DND-41 (cell line): ENCODE results near the gene ADK.

Experiments used
- ATAC-seq: fragments of 200-7000 bp; cut with Tn5 transposase; 3 replicates; pipeline ENCODE4 v1.9.1; 2021; ENCODE audit warnings: low read depth; ENCODE audit not compliant: insufficient read depth
- DNase-seq: peaks from one replicate; pipeline ENCODE4 v3.0.0-alpha.2; 2020
- H2AFZ ChIP-seq: 2 replicates; pipeline ENCODE4 v1.6.0; 2012; ENCODE audit warnings: low read depth, low read length
- H3K27ac ChIP-seq: 2 replicates; pipeline ENCODE4 v1.5.1; 2012; ENCODE audit warnings: low read length, inconsistent platforms
- H3K27me3 ChIP-seq: fragments of 200-600 bp; sonication (generic); 2 replicates; pipeline ENCODE4 v1.6.0; 2012; ENCODE audit warnings: low read length, mild to moderate bottlenecking, inconsistent platforms; ENCODE audit not compliant: insufficient read depth, poor library complexity
- H3K36me3 ChIP-seq: 2 replicates; pipeline ENCODE4 v1.5.1; 2012; ENCODE audit warnings: low read length, inconsistent platforms; ENCODE audit not compliant: insufficient read depth
- H3K4me1 ChIP-seq: 2 replicates; pipeline ENCODE4 v1.5.1; 2012; ENCODE audit warnings: mild to moderate bottlenecking, low read length; ENCODE audit not compliant: insufficient read depth
- H3K4me2 ChIP-seq: 2 replicates; pipeline ENCODE4 v1.6.0; 2012; ENCODE audit warnings: mild to moderate bottlenecking, moderate library complexity, low read length, inconsistent platforms; ENCODE audit not compliant: insufficient read depth
- H3K4me3 ChIP-seq, 2 experiments: fragments of 200-600 bp in 1 of 2; shearing (Covaris generic) in 1 of 2; 2 replicates each; pipeline ENCODE4 v1.5.1; 2012 to 2016; ENCODE audit warnings: inconsistent platforms in 2 of 2, low read length in 2 of 2, mild to moderate bottlenecking in 2 of 2, low read depth in 1 of 2, moderate library complexity in 1 of 2
- H3K79me2 ChIP-seq: 2 replicates; pipeline ENCODE4 v1.6.0; 2012; ENCODE audit warnings: low read length, inconsistent platforms; ENCODE audit not compliant: insufficient read depth
- H3K9ac ChIP-seq: 2 replicates; pipeline ENCODE4 v1.6.0; 2012; ENCODE audit warnings: low read depth, mild to moderate bottlenecking, inconsistent platforms, low read length, moderate library complexity
- H3K9me3 ChIP-seq: 2 replicates; pipeline ENCODE4 v1.5.1; 2012; ENCODE audit warnings: low read length, moderate library complexity, mild to moderate bottlenecking, inconsistent platforms; ENCODE audit not compliant: insufficient read depth, severe bottlenecking
- H4K20me1 ChIP-seq: 2 replicates; pipeline ENCODE4 v1.6.0; 2012; ENCODE audit warnings: low read length; ENCODE audit not compliant: insufficient read depth
- EZH2 ChIP-seq: IDR thresholded peaks from 3 replicates; pipeline ENCODE4 v1.6.1; 2012; ENCODE audit warnings: borderline replicate concordance, low read depth, mild to moderate bottlenecking, moderate library complexity, low read length, inconsistent platforms; ENCODE audit not compliant: severe bottlenecking
- TF ChIP-seq, protein P1 (sequence below): IDR thresholded peaks from 2 replicates; pipeline ENCODE4 v1.5.1; 2012; ENCODE audit warnings: borderline replicate concordance, low read length, moderate library complexity, mild to moderate bottlenecking; ENCODE audit not compliant: poor library complexity, severe bottlenecking; ENCODE audit errors: extremely low read depth

The ADK gene

DNA sequence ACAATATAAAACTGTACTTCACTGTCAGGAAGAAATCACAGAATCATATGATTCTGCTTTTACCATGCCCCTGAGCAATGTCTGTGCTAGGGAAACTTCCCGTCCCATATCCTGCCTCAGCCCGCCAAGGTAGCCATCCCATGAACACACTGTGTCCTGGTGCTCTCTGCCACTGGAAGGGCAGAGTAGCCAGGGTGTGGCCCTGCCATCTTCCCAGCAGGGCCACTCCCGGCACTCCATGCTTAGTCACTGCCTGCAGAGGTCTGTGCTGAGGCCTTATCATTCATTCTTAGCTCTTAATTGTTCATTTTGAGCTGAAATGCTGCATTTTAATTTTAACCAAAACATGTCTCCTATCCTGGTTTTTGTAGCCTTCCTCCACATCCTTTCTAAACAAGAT is 32.2 kb upstream of the ADK start:
- DNase-seq (no peak), ATAC-seq (no peak)
- Histone ChIP-seq H3K79me2 (no peaks in the 10 kb centered on the region), H3K27me3 (no peaks in the 10 kb centered on the region), H3K4me3 (no peak overlapping the region), H3K4me2 (no peak overlapping the region), H3K36me3 (peaks cover 92% of the 10 kb centered on the region), H3K9ac (no peak overlapping the region), H3K4me1 (no peaks in the 10 kb centered on the region), H2AFZ (no peak overlapping the region), H3K9me3 (no peaks in the 10 kb centered on the region), H4K20me1 (no peaks in the 10 kb centered on the region), H3K27ac (no peak overlapping the region)
- no peak for TF ChIP-seq EZH2
- TF ChIP-seq, protein P1, sequence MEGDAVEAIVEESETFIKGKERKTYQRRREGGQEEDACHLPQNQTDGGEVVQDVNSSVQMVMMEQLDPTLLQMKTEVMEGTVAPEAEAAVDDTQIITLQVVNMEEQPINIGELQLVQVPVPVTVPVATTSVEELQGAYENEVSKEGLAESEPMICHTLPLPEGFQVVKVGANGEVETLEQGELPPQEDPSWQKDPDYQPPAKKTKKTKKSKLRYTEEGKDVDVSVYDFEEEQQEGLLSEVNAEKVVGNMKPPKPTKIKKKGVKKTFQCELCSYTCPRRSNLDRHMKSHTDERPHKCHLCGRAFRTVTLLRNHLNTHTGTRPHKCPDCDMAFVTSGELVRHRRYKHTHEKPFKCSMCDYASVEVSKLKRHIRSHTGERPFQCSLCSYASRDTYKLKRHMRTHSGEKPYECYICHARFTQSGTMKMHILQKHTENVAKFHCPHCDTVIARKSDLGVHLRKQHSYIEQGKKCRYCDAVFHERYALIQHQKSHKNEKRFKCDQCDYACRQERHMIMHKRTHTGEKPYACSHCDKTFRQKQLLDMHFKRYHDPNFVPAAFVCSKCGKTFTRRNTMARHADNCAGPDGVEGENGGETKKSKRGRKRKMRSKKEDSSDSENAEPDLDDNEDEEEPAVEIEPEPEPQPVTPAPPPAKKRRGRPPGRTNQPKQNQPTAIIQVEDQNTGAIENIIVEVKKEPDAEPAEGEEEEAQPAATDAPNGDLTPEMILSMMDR: no peak

DNA sequence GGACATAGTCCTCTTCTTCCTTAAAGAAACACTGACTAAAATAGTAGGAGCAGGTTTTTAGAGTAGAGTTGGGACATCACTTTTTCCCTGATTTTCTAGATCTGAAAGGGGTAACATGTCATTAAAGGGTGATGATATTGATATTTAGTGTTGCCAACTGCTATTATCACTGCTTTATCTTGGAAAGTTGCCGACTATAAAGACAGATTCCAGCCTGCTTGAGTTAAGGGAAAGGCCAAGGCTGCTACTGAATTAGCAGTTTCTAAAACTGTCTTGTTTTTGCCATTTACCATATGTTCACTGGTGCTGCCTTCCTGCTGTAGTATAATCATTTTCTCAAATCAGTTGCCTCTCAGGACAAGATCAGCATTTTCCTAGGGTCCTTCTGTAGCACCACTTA is 30.1 kb upstream of the ADK start:
- H3K36me3 ChIP-seq: peaks cover 93% of the 10 kb centered on the region
- DNase-seq: no peak
- TF ChIP-seq, protein P1: no peak
- no peak for TF ChIP-seq EZH2

DNA sequence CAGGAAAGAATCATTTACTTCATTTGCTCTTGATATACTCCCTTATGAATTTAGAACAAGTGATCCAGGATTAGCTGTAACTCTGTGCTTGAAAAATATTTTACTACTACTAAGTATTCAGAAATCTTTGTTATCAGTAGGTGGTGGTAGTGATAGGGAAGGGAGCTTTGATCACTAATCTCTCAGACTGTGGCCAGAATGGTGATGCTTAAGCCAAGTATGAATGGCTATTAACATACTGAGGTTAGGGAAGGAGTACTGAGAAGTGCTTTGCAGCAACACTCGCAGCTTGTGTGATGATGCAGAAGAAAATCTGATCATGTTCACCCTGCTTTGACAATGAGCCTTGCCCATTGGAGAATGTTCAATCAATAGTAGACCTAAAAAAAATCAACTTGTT is 29.7 kb upstream of the ADK start:
- Histone ChIP-seq H3K4me2 (no peak overlapping the region), H3K27ac (no peak overlapping the region), H3K4me3 (no peak overlapping the region), H3K27me3 (no peaks in the 10 kb centered on the region), H4K20me1 (no peaks in the 10 kb centered on the region), H3K36me3 (peaks cover 93% of the 10 kb centered on the region), H3K9me3 (no peaks in the 10 kb centered on the region), H2AFZ (no peak overlapping the region), H3K9ac (no peak overlapping the region), H3K4me1 (no peaks in the 10 kb centered on the region), H3K79me2 (no peaks in the 10 kb centered on the region)
- ATAC-seq (no peak), DNase-seq (no peak)
- no peak for TF ChIP-seq EZH2
- TF ChIP-seq, protein P1: no peak

More for the DNA sequence above, 30.1 kb upstream of the ADK start:
- Histone ChIP-seq H3K79me2 (no peaks in the 10 kb centered on the region), H2AFZ (no peak overlapping the region), H3K27me3 (no peaks in the 10 kb centered on the region), H3K4me1 (no peaks in the 10 kb centered on the region), H3K9ac (no peak overlapping the region), H3K4me3 (no peak overlapping the region), H3K27ac (no peak overlapping the region), H4K20me1 (no peaks in the 10 kb centered on the region), H3K9me3 (no peaks in the 10 kb centered on the region), H3K4me2 (no peak overlapping the region)
- no peak for ATAC-seq

DNA sequence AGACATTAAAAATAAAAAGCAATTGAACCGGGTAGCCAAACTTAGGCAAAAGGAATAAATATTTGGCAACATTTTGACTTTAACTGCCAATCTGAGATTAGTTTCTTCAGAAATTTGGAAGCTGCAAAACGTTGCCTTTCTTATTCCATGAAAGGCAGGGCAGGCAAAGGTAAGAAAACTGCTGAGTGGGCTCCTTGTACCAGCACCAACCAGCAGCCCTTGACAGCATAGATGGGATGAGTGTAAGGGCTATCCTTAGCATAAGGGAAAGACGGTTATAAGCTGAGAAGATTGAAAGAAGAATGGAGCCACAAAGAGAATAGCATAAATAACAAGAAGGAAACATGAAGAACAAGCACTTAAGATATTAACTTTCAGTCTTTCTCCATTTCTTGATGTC is 29.0 kb upstream of the ADK start:
- no peak overlapping the region for H3K9ac ChIP-seq
- no peaks in the 10 kb centered on the region for H3K9me3 ChIP-seq
- H3K4me1 ChIP-seq: no peaks in the 10 kb centered on the region
- no peak for ATAC-seq
- H3K27me3 ChIP-seq: no peaks in the 10 kb centered on the region
- H3K27ac ChIP-seq: no peak overlapping the region
- H3K4me3 ChIP-seq: no peak overlapping the region
- no peak overlapping the region for H2AFZ ChIP-seq
- no peaks in the 10 kb centered on the region for H3K79me2 ChIP-seq
- no peaks in the 10 kb centered on the region for H4K20me1 ChIP-seq
- peaks cover 93% of the 10 kb centered on the region for H3K36me3 ChIP-seq
- TF ChIP-seq, protein P1: no peak
- no peak for TF ChIP-seq EZH2
- DNase-seq: no peak
- no peak overlapping the region for H3K4me2 ChIP-seq
